AG08395 (cell line): Measurements from ENCODE around the gene UBE2B.
"Not testable (repeated sequence)": the region's sequence is repeated elsewhere in the genome, so short reads cannot be mapped to it uniquely, and the experiment has no call there.

ENCODE experiments used
- DNase-seq: peaks from one replicate; pipeline ENCODE4 v3.0.0; 2012; ENCODE audit warnings: mixed read lengths, low spot score

UBE2B gene

DNA sequence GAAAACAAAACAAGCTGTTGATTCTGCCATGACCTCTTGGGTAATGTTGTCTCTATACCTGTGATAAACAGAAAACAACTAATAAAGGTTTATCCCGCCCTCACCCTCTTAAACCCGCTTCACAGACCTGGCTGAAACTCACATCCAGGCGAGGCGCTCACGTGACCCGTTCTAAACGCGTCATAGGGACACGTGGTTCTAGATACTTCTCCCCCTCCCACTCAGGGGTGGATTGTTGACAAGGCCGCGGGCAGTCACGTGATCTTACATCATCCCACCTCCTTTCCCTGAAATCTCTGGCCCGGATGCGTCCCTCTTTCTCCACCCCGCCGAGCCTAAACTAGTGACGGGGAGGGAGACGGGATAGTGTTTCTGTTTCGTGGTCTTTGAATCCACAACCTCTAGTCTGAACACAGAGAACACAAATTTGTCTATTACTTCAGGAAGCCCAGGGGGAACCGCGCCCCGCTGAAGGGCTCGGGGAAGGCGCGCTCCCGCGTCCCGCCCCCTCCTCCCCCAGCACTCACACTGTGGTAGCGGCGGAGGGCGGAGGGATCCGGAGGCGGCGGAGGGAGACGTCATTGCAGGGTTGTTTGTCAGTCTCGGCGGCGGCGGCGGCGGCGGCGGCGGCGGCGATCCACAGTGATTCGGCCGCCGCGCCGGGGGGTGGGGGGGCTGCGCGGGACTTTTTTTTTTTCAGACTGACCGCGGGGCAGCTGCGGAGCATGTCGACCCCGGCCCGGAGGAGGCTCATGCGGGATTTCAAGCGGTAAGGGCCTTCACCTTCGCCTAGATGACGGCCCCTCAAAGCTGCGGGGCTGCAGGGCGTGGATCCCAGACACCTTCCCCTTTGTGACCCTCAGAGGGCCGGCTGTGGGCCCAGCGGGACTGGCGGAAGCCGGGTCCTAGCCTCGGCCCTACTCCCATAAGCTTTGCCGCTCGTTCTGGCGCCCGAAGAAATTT lies at the start of gene UBE2B:
Gene UBE2B (plus strand): TSS at position 699 of the 963 bp plus-strand sequence. CDS start 27 bp downstream, at position 726.
- DNase-seq: peak; percentile 98

DNA sequence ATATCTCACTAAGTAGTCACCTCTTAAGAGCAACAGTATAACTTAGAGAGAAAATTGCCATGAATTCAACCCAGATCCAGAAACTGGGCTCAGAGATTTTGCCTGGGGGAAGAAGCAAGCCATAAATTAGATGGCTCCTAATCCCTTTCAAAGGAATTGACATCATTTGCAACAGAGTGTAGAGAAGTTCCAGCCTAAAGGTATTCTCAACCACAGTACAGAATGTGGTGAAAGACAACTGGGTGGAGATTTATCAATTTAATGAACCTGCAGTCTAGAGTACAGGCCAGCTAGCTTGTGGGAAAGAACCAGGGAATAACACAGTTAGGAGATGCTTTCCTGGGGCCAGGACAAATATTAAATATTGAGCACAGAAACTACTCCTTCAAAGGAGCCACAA lies 44.0 kb upstream of the UBE2B start:
- no peak for DNase-seq

DNA sequence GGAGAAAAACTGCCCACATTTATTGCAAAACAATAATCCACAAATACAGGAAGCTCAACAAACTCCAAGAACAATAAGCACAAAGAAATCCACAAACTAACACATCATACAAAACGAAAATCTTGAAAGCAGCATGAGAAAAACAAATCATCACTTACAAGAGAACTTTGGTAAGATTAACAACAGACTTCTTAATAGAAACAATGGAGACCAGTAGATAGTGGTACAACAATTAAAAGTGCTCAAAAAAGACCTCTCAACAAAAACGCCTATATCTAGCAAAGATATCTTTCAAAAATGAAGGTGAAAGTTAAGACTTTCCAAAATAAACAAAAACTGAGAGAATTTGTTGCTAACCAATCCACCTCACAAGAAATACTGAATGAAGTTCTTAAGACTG lies 42.8 kb upstream of the UBE2B start:
- peak; percentile 4 for DNase-seq

DNA sequence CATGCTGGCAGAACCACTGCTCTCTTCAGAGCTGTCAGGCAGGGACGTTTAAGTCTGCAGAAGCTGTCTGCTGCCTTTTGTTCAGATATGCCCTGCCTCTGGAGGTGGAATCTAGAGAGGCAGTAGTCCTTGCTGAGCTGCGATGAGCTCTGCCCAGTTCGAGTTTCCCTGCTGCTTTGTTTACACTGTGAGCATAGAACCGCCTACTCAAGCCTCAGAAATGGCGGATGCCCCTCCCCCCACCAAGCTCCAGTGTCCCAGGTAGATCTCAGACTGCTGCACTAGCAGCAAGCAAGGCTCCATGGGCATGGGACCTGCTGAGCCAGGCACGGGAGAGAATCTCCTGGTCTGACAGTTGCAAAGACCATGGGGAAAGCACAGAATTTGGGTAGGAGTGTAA lies 34.5 kb upstream of the UBE2B start:
- DNase-seq: not testable (repeated sequence)

DNA sequence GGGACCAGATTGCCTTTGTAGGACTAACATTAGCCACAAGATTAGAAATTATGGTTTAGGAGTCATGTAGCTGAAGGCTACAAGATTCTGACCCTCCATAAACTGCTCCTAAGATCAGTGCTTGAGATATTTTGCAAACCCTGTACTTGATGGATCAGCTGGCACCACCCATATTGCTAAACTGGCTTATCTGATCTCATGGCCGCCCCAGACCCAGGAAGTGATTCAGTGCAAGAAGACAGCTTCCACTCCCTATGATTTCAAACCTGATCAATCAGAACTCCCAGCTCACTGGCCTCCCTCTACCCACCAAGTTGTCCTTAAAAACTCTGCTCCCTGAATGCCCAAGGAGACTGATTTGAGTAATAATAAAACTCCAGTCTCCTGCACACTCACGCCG lies 27.9 kb upstream of the UBE2B start:
- DNase-seq: not testable (repeated sequence)

DNA sequence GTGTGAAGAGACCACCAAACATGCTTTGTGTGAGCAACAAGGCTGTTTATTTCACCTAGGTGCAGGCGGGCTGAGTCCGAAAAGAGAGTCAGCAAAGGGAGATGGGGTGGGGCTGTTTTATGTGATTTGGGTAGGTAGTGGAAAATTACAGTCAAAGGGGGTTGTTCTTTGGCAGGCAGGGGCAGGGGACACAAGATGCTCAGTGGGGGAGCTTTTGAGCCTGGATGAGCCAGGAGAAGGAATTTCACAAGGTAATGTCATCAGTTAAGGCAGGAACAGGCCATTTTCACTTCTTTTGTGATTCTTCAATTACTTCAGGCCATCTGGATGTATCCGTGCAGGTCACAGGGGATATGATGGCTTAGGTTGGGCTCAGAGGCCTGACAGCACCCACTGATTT lies 25.9 kb upstream of the UBE2B start:
- not testable (repeated sequence) for DNase-seq

DNA sequence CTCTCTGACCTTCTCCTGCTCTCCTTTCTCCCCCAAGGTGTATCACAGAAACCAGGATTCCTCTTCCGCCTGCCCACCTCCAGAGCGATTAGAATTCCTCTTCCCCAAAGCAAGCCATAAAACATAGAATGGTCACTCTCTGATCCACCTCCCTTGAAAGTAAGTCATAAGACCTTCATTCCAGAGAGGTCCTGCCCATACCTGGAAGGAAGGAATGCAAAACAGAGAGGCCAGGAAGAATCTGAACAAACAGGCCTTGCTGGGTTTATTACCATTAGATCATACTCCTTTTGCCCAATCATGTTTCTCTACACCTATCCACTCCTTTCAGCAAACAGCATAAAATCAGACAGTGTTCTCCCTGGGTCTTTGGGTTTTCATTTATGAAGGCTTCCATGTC lies 25.4 kb upstream of the UBE2B start:
- DNase-seq: no peak

DNA sequence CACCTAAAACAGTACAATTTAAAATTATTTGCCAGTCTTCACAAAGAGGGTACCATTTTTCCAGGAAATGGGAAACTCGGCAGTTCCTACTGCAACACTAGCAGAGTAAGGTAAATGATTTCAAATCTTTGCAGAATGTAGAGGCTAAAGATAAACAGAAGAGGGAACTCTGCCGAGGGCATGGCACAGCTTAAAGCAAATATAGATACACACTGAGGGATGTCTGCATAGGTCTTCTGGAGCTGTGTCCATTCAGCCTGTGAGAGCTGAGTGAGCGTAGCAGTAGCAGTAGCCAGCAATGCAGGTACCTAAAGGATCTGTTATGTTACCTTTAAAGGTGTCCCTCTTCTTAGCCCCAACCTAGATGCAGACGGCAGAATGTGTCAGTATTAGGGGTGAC lies 21.9 kb upstream of the UBE2B start:
- no peak for DNase-seq

DNA sequence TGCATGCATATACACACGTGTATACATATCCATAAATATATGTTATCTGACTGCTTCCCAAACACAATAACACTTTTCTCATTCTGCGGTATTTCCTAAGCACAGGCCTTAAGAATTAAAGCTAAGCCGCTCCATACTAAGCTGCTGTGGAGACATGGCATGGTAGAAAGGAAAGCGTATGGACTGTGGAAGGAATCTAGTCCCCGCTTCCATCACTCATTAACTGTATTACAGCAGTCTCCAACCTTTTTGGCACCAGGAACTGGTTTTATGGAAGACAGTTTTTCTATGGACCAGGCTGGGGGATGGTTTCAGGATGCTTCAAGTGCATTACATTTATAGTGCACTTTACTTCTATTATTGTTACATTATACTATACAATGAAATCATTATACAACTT lies 15.7 kb upstream of the UBE2B start:
- DNase-seq: no peak

DNA sequence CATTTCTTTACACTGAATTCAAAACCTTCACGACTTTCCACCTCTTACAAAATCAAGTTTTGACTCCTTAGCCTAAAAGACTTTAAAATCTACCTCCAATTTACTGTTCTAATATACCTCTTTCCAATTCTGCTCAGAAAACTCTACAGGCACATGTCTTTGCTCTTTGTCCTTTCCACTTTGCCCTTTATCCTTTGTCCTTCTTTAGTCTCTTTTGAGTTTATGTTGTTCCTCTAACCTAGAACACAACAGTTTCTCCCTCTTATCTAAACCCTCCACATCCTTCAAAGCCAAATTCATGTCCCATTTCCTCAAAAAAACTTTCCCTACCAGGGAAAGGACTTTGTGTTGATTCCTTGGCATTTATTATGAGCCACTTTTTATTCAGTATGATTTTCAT lies 5.8 kb upstream of the UBE2B start:
- DNase-seq: no peak

DNA sequence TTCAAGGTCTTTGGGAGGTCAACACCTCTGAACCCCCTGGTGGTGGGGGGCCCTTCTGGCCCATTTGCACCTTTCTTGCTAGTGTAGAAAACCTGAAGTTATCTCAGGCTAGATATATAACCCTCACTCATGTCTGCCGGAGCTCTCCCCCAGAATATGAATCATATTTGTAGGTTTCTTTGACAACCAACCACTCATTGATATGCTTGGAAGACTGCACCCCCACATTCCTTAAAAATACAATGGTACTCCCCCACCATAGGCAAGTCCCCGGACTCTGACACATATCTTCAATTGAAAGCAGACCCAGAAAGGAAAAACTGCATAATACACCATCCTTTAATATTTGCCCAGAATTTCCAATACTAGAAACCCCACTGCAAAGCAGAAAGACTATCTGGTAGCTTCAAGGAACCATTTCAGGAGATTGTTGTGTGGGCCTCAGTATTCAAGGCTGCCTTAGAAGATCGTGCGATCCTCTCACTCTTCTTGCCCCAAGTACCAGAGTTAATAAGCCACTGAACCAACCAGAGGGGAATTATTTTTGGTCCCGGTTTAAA lies 978 bp upstream of the UBE2B start:
- no peak for DNase-seq

DNA sequence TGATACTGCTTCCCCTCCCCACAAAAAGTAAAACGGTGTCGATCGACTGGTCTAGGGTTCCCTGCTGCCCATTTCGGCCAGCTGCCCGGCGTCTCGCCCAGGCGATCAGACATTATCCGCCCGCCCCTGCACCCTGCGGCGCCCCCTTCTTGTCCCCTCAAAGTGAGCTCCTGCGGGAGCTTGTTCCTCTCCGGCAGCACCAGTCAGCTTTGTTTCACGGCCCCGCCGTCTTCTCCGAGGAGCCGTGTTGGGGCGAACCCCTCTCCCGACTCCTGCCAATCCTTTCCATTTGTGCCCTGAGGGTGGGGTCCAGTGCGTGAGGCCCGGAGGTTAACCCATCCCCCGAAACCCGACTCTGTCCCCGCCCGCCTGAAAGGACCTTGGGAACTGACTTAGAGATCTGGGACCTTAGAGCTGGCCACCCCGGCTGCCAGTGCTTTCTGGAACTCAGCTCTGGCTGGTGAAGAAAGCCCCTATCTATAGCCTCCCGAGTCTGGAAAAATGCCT lies 518 bp downstream of the UBE2B start:
- peak; percentile 38 for DNase-seq

DNA sequence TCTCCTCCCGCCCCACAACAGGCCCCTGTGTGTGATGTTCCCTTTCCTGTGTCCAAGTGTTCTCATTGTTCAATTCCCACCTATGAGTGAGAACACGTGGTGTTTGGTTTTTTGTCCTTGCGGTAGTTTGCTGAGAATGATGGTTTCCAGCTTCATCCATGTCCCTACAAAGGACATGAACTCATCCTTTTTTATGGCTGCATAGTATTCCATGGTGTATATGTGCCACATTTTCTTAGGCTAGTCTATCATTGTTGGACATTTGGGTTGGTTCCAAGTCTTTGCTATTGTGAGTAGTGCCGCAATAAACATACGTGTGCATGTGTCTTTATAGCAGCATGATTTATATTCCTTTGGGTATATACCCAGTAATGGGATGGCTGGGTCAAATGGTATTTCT lies 2.3 kb downstream of the UBE2B start:
- DNase-seq: not testable (repeated sequence)

DNA sequence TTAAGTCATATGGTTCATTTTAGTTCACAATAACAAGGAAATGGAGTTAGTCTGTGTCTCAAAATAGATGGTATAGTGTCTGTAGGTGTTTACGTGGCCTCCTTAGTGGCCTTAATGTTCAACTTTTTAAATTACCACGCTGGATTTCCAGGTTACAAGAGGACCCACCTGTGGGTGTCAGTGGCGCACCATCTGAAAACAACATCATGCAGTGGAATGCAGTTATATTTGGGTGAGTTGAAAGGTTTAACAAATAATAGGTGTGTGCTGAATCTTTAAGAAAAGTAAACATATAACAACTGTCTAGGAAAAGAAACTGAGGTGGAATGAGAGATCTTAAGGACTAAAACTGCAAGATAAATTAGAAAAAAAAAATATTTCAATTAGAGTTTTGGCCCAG lies 2.9 kb downstream of the UBE2B start:
- no peak for DNase-seq

DNA sequence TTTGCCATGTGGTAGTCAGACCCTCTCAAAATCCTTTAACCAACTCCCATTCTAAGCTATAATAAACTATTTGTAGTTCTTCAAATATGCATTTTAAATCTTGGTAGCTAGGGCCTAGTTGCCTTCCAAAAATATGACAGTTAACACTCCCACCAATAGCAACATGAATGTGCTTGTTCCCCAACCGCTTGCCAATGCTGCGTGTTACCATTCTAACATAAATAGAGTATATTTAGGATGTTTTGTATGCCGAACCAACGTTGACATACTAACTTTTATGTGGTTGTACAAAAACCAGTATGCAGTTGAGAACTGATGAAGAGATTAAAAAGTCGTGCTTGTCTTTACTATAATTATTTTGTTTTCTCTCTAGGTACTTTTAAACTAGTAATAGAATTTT lies 9.0 kb downstream of the UBE2B start:
- DNase-seq: no peak

DNA sequence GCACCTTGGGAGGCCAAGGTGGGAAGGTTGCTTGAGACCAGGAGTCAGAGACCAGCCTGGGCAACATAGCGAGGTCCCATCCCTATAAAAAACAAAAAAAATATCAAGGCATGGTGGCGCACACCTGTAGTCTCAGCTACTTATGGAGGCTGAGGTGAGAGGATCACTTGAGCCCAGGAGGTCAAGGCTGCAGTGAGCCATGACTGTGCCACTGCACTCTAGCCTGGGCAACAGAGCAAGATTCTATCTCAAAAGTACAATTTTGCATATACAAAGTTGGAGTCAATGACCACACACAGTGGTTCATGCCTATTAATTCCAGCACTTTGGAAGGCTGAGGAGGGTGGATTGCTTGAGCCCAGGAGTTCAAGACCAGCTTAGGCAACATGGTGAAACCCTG lies 10.8 kb downstream of the UBE2B start:
- not testable (repeated sequence) for DNase-seq

DNA sequence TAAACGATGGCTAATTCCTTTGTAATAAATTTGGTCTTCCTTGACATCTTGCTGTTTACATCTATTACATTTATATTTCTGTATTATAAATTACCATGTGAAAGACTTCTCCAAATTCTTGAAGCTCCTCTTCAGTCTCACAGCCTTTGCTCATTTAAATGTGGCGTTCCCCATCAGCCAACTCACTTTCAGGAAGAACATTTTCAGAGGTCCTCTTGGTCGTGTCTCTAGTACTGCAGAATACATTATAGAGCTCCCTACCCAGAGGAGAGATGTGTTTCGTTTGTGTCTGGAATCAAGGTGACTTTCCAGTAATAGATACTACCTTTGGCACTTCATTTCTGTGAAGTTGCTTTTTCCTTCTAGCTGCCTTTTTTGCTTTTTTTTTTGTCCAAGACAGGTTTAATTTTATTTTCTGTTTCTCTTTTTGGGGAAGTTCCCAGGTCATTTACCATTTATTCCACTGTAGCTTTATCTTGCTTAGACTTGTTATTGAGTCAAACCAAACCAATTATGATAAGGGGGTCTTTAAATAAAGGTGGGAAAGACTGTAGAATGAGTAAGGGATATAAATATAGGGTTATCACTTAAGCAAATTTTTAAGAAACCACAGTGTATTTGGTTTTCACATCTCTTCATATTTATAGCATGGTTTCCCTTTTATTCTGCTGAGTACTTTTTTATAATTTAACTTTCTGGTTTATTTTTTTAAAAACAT lies 12.8 kb downstream of the UBE2B start:
- no peak for DNase-seq

DNA sequence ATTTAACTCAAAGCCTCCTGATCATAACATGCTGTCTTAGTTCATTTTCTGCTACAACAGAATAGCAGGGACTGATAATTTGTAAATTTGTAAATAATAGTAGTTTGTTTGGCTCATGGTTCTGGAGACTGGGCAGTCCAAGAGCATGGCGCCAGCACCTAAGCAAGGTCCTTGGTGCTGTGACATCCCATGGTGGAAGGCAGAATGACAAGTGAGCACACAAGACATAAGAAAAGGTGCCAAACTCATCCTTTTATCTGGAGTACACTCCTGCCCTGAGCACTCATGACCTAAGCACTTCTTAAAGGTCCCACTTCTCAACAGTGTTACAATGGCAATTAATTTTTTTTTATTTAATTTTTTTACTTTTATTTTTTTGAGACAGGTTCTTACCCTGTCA lies 16.1 kb downstream of the UBE2B start:
- no peak for DNase-seq

DNA sequence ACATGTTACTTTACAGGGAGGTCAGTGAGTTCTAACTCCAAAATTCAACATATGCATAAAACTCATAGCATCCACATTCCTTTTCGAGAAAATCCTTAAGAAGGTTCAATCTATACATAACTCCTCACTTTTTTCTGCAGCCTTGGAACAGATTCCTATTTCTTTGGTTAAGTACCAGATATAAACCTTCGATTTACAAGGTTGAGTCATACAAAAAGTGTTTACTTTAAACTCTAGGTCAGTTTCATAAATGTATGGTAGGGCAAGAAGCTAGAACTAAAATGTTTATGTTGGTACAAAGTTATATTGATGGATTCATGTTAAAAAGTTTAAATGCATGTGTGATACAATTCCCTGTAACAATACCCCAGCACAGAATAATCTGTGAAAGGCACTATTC lies 20.9 kb downstream of the UBE2B start:
- no peak for DNase-seq

DNA sequence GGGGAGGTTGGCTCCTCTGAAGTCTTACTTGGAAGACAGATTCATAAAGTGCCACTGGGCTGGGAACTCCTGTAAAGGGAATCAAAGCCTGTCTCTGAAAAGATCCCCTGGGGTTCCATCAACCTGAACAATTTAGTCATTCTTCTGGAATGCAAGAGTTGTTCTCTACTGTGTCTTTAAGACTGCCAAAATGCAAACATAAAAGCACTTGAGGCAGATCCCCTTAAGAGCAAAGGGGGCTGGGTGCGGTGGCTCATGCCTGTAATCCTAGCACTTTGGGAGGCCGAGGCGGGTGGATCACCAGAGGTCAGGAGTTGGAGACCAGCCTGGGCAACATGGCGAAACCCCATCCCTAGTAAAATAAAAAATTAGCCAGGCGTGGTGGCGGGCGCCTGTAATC lies 23.6 kb downstream of the UBE2B start:
- DNase-seq: no peak

DNA sequence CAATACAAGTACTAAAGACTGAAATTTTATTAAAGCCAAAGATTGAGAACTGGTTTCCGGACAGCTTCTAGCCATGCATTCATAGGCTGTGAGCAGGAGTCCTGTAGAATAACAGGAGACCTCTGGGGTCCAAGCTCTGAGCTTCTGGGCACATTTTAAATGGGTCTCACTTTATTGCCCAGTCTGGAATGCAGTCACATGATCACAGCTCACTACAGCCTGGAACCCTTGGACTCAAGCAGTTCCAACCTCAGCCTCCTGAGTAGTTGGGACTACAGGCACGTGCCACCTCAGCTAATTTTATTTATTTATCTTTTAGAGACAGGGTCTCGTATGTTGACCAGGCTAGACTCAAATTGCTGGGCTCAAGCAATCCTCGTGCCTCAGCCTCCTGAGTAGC lies 24.9 kb downstream of the UBE2B start:
- DNase-seq: no peak

DNA sequence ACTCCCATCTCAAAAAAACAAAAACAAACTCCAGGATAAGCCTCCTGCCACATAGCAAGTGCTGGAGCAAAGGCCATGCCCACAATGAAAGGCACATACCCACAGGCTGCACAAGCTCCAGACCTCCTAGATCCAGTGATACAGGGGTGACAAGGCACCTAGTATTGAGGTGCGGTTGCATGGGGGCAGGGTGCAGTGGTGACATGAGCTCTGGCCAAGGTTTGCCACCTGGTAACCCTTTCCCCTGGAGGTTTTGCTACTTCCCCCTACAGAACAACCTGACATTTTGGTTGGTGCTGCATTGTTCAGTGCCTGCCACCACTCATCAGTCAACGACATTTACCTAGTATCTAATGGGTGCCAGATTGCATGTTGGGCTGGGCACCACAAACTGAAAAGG lies 25.8 kb downstream of the UBE2B start:
- DNase-seq: no peak
